ENCODE results near the gene CUL7.
"Not testable (repeated sequence)": the region's sequence is repeated elsewhere in the genome, so short reads cannot be mapped to it uniquely, and the experiment has no call there.

CUL7 gene

GRCh38 chr6:43013843-43014433, 39.7 kb downstream of the CUL7 start, which contains the start of the genes KLHDC3 and MEA1:
Gene KLHDC3 (plus strand): TSS chr6:43014249. CDS start chr6:43017193, 2,944 bp downstream.
Gene MEA1 (minus strand): TSS chr6:43013946. CDS start chr6:43013813, 133 bp downstream.
- DNase-seq, result peak; percentile 97

- DNase-seq, result no peak
Observed at GRCh38 chr6:43013097-43013842, 40.4 kb downstream of the CUL7 start.

GRCh38 chr6:43012364-43012763, 41.3 kb downstream of the CUL7 start:
- no peak for DNase-seq

- DNase-seq, result no peak
Observed at GRCh38 chr6:43011207-43011606, 42.4 kb downstream of the CUL7 start.

GRCh38 chr6:43009124-43009523, 44.5 kb downstream of the CUL7 start:
- peak; percentile 47 for DNase-seq

- DNase-seq, result no peak
Observed at GRCh38 chr6:43007126-43007525, 46.5 kb downstream of the CUL7 start.

GRCh38 chr6:43006251-43006650, 47.4 kb downstream of the CUL7 start:
- DNase-seq, result no peak

GRCh38 chr6:43005844-43006243, 47.8 kb downstream of the CUL7 start:
- DNase-seq, result no peak

- no peak for DNase-seq
Observed at GRCh38 chr6:43001843-43002242, 51.8 kb downstream of the CUL7 start.

- not testable (repeated sequence) for DNase-seq
Observed at GRCh38 chr6:42998205-42998604, 55.4 kb downstream of the CUL7 start.

GRCh38 chr6:42996513-42996912, 57.1 kb downstream of the CUL7 start:
- DNase-seq, result no peak

GRCh38 chr6:42993445-42993844, 60.2 kb downstream of the CUL7 start:
- DNase-seq, result no peak

- DNase-seq, result no peak
Observed at GRCh38 chr6:42989923-42990322, 63.7 kb downstream of the CUL7 start.

- no peak for DNase-seq
Observed at GRCh38 chr6:42988486-42989020, 65.1 kb downstream of the CUL7 start.
